Measurements from ENCODE around the gene KRTAP9-8.
A peak's percentile ranks its signal among the peaks of the same experiment; 100 is the strongest.
"Not testable (repeated sequence)": the region's sequence is repeated elsewhere in the genome, so short reads cannot be mapped to it uniquely, and the experiment has no call there.

Gene KRTAP9-8

DNA sequence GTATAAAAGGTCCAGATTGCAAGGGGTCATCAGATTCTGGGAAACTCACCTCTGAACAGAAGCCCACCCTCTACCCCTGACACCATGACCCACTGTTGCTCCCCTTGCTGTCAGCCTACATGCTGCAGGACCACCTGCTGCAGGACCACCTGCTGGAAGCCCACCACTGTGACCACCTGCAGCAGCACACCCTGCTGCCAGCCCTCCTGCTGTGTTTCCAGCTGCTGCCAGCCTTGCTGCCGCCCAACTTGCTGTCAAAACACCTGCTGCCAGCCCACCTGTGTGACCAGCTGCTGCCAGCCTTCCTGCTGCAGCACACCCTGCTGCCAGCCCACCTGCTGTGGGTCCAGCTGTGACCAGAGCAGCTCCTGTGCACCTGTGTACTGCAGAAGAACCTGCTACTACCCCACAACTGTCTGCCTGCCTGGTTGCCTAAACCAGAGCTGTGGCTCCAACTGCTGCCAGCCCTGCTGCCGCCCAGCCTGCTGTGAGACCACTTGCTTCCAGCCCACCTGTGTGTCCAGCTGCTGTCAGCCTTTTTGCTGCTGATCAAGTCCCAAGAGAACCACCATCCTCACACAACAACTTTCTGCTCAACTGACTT is 11.9 kb downstream of the KRTAP9-8 start, which contains the start of gene KRTAP9-4:
Gene KRTAP9-4 (plus strand): TSS at position 51 of the 604 bp plus-strand sequence. CDS start 34 bp downstream, at position 85.
- not testable (repeated sequence) for H3K14ac ChIP-seq (ENCODE audit: low read length); H3K79me1 ChIP-seq (ENCODE audit: low read depth, low read length); H3K4ac ChIP-seq (ENCODE audit: low read length); H2BK15ac ChIP-seq (ENCODE audit: low read length); DNase-seq (ENCODE audit: low spot score); H3K18ac ChIP-seq (ENCODE audit: low read length); H3K27me3 ChIP-seq (ENCODE audit: control insufficient read depth in 3 of 3, insufficient read depth in 3 of 3, low read depth in 1 of 3, low read length in 3 of 3); H3K4me2 ChIP-seq (ENCODE audit: insufficient read depth, low read length, poor library complexity, severe bottlenecking); H2BK120ac ChIP-seq (ENCODE audit: low read depth, low read length); H3K27ac ChIP-seq (replicated peaks; ENCODE audit: low read length); H3K9ac ChIP-seq (ENCODE audit: low read depth, low read length, poor library complexity); H3K36me3 ChIP-seq (replicated peaks in 1 of 2; ENCODE audit: control insufficient read depth in 2 of 2, insufficient read depth in 2 of 2, low read length in 2 of 2); H3K23ac ChIP-seq (ENCODE audit: low read depth, low read length, poor library complexity); H2BK5ac ChIP-seq (ENCODE audit: low read length); H2BK12ac ChIP-seq (ENCODE audit: low read length); H3K9me3 ChIP-seq (replicated peaks in 1 of 2; ENCODE audit: control insufficient read depth in 2 of 2, insufficient read depth in 1 of 2, low read depth in 1 of 2, low read length in 2 of 2); H4K91ac ChIP-seq (ENCODE audit: low read depth, low read length, poor library complexity); H2AK5ac ChIP-seq (ENCODE audit: low read depth, low read length); H3K4me1 ChIP-seq (ENCODE audit: control insufficient read depth in 2 of 2, insufficient read depth in 1 of 2, low read depth in 1 of 2, low read length in 2 of 2); H3K4me3 ChIP-seq (ENCODE audit: low read length in 2 of 2); H2AFZ ChIP-seq (ENCODE audit: low read length); H4K8ac ChIP-seq (ENCODE audit: low read depth, low read length)
- WGBS, 2 donors (ENCODE audit: extremely low coverage in 2 of 2, insufficient read length in 2 of 2, insufficient replicate concordance in 1 of 2) = no CpG with 5 or more reads among the region's 2 CpGs

GRCh38 chr17:41251261-41251660 is 13.5 kb downstream of the KRTAP9-8 start:
- DNase-seq (ENCODE audit: low spot score) = no peak
- Histone ChIP-seq H3K79me1 (ENCODE audit: low read depth, low read length) (no peaks in the 10 kb centered on the region), H3K27ac (replicated peaks; ENCODE audit: low read length) (no peak overlapping the region), H2BK12ac (ENCODE audit: low read length) (no peak overlapping the region), H4K8ac (ENCODE audit: low read depth, low read length) (no peak overlapping the region), H3K23ac (ENCODE audit: low read depth, low read length, poor library complexity) (no peak overlapping the region), H3K14ac (ENCODE audit: low read length) (no peak overlapping the region), H3K4ac (ENCODE audit: low read length) (no peak overlapping the region), H3K9ac (ENCODE audit: low read depth, low read length, poor library complexity) (no peak overlapping the region), H3K27me3 (ENCODE audit: control insufficient read depth in 3 of 3, insufficient read depth in 3 of 3, low read depth in 1 of 3, low read length in 3 of 3) (no peaks in the 10 kb centered on the region), H2BK5ac (ENCODE audit: low read length) (no peak overlapping the region), H2AFZ (ENCODE audit: low read length) (no peak overlapping the region), H3K18ac (ENCODE audit: low read length) (no peak overlapping the region), H3K4me3 (ENCODE audit: low read length in 2 of 2) (no peak overlapping the region), H2BK120ac (ENCODE audit: low read depth, low read length) (no peak overlapping the region), H3K4me1 (ENCODE audit: control insufficient read depth in 2 of 2, insufficient read depth in 1 of 2, low read depth in 1 of 2, low read length in 2 of 2) (no peaks in the 10 kb centered on the region), H3K4me2 (ENCODE audit: insufficient read depth, low read length, poor library complexity, severe bottlenecking) (no peak overlapping the region), H2AK5ac (ENCODE audit: low read depth, low read length) (no peak overlapping the region), H3K9me3 (replicated peaks in 1 of 2; ENCODE audit: control insufficient read depth in 2 of 2, insufficient read depth in 1 of 2, low read depth in 1 of 2, low read length in 2 of 2) (no peaks in the 10 kb centered on the region), H3K36me3 (replicated peaks in 1 of 2; ENCODE audit: control insufficient read depth in 2 of 2, insufficient read depth in 2 of 2, low read length in 2 of 2) (no peaks in the 10 kb centered on the region), H4K91ac (ENCODE audit: low read depth, low read length, poor library complexity) (no peak overlapping the region), H2BK15ac (ENCODE audit: low read length) (no peak overlapping the region)
- WGBS, 2 donors (ENCODE audit: extremely low coverage in 2 of 2, insufficient read length in 2 of 2, insufficient replicate concordance in 1 of 2) = no CpG with 5 or more reads among the region's 1 CpG

DNA sequence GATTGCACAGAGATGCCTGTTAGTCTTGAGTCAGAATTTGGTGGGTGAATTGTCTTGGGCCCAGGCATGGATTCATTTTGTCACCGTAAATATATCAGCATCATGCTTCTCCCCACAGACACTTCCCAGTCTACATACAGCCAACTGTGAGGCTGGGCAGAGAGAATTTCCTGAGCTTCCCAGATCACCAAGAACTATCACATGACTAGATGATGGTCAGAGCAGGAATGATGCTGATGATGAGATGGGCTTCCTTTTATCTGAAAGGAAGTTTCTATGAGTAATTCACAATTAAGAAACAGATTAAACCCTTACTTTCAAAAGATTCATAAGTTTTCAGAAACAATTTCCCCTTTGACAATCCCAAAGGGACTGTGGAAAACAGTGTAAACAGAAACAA is 17.1 kb downstream of the KRTAP9-8 start:
- no CpG with 5 or more reads among the region's 1 CpG for WGBS, 2 donors (ENCODE audit: extremely low coverage in 2 of 2, insufficient read length in 2 of 2, insufficient replicate concordance in 1 of 2)
- Histone ChIP-seq H2AK5ac (ENCODE audit: low read depth, low read length) (no peak overlapping the region), H3K9ac (ENCODE audit: low read depth, low read length, poor library complexity) (no peak overlapping the region), H3K9me3 (replicated peaks in 1 of 2; ENCODE audit: control insufficient read depth in 2 of 2, insufficient read depth in 1 of 2, low read depth in 1 of 2, low read length in 2 of 2) (no peaks in the 10 kb centered on the region), H3K14ac (ENCODE audit: low read length) (no peak overlapping the region), H3K4me2 (ENCODE audit: insufficient read depth, low read length, poor library complexity, severe bottlenecking) (no peak overlapping the region), H3K4me1 (ENCODE audit: control insufficient read depth in 2 of 2, insufficient read depth in 1 of 2, low read depth in 1 of 2, low read length in 2 of 2) (no peaks in the 10 kb centered on the region), H2BK12ac (ENCODE audit: low read length) (no peak overlapping the region), H2BK5ac (ENCODE audit: low read length) (no peak overlapping the region), H3K79me1 (ENCODE audit: low read depth, low read length) (no peaks in the 10 kb centered on the region), H3K36me3 (replicated peaks in 1 of 2; ENCODE audit: control insufficient read depth in 2 of 2, insufficient read depth in 2 of 2, low read length in 2 of 2) (no peaks in the 10 kb centered on the region), H4K8ac (ENCODE audit: low read depth, low read length) (no peak overlapping the region), H3K18ac (ENCODE audit: low read length) (no peak overlapping the region), H2BK120ac (ENCODE audit: low read depth, low read length) (no peak overlapping the region), H3K27ac (replicated peaks; ENCODE audit: low read length) (no peak overlapping the region), H3K4ac (ENCODE audit: low read length) (no peak overlapping the region), H2AFZ (ENCODE audit: low read length) (no peak overlapping the region), H3K23ac (ENCODE audit: low read depth, low read length, poor library complexity) (no peak overlapping the region), H4K91ac (ENCODE audit: low read depth, low read length, poor library complexity) (no peak overlapping the region), H2BK15ac (ENCODE audit: low read length) (no peak overlapping the region), H3K4me3 (ENCODE audit: low read length in 2 of 2) (no peak overlapping the region), H3K27me3 (ENCODE audit: control insufficient read depth in 3 of 3, insufficient read depth in 3 of 3, low read depth in 1 of 3, low read length in 3 of 3) (no peaks in the 10 kb centered on the region)
- no peak for DNase-seq (ENCODE audit: low spot score)

GRCh38 chr17:41255381-41256290 is 17.8 kb downstream of the KRTAP9-8 start, which contains the start of gene KRTAP9-9:
TSS of gene KRTAP9-9 (plus strand) at chr17:41255384.
- no CpG with 5 or more reads among the region's 5 CpGs for WGBS, 2 donors (ENCODE audit: extremely low coverage in 2 of 2, insufficient read length in 2 of 2, insufficient replicate concordance in 1 of 2)

More at GRCh38 chr17:41255381-41256290, 17.8 kb downstream of the KRTAP9-8 start, which contains the start of gene KRTAP9-9:
- H3K4me1 ChIP-seq (ENCODE audit: control insufficient read depth in 2 of 2, insufficient read depth in 1 of 2, low read depth in 1 of 2, low read length in 2 of 2); H2BK5ac ChIP-seq (ENCODE audit: low read length); H2BK15ac ChIP-seq (ENCODE audit: low read length); H4K91ac ChIP-seq (ENCODE audit: low read depth, low read length, poor library complexity); H3K23ac ChIP-seq (ENCODE audit: low read depth, low read length, poor library complexity); H3K9me3 ChIP-seq (replicated peaks in 1 of 2; ENCODE audit: control insufficient read depth in 2 of 2, insufficient read depth in 1 of 2, low read depth in 1 of 2, low read length in 2 of 2); H3K4me2 ChIP-seq (ENCODE audit: insufficient read depth, low read length, poor library complexity, severe bottlenecking); H3K36me3 ChIP-seq (replicated peaks in 1 of 2; ENCODE audit: control insufficient read depth in 2 of 2, insufficient read depth in 2 of 2, low read length in 2 of 2); H2AK5ac ChIP-seq (ENCODE audit: low read depth, low read length); H3K27me3 ChIP-seq (ENCODE audit: control insufficient read depth in 3 of 3, insufficient read depth in 3 of 3, low read depth in 1 of 3, low read length in 3 of 3); H3K79me1 ChIP-seq (ENCODE audit: low read depth, low read length); H3K27ac ChIP-seq (replicated peaks; ENCODE audit: low read length); DNase-seq (ENCODE audit: low spot score); H3K14ac ChIP-seq (ENCODE audit: low read length); H3K4me3 ChIP-seq (ENCODE audit: low read length in 2 of 2); H2BK12ac ChIP-seq (ENCODE audit: low read length); H2BK120ac ChIP-seq (ENCODE audit: low read depth, low read length); H2AFZ ChIP-seq (ENCODE audit: low read length); H3K4ac ChIP-seq (ENCODE audit: low read length): not testable (repeated sequence)
- Histone ChIP-seq H3K9ac (ENCODE audit: low read depth, low read length, poor library complexity) (peak within 1 kb of the TSS; percentile 44), H4K8ac (ENCODE audit: low read depth, low read length) (peak within 1 kb of the TSS; percentile 82), H3K18ac (ENCODE audit: low read length) (peak within 1 kb of the TSS; percentile 76)

All from neuronal stem cell (in vitro differentiated cells).